ENCODE data around the gene KIF21A. TPM values are rescaled to one million over a fixed set of nuclear protein-coding genes. Genes with fewer than 3 reads are reported as not detected.
A peak's percentile ranks its signal among the peaks of the same experiment; 100 is the strongest.

The KIF21A gene
- total and polyA plus RNA-seq, 2 of the 13 experiments (the other 11 are each of a cell fraction or from before 2014, with no cell fraction given), result 20.6 to 39.7 TPM

DNA sequence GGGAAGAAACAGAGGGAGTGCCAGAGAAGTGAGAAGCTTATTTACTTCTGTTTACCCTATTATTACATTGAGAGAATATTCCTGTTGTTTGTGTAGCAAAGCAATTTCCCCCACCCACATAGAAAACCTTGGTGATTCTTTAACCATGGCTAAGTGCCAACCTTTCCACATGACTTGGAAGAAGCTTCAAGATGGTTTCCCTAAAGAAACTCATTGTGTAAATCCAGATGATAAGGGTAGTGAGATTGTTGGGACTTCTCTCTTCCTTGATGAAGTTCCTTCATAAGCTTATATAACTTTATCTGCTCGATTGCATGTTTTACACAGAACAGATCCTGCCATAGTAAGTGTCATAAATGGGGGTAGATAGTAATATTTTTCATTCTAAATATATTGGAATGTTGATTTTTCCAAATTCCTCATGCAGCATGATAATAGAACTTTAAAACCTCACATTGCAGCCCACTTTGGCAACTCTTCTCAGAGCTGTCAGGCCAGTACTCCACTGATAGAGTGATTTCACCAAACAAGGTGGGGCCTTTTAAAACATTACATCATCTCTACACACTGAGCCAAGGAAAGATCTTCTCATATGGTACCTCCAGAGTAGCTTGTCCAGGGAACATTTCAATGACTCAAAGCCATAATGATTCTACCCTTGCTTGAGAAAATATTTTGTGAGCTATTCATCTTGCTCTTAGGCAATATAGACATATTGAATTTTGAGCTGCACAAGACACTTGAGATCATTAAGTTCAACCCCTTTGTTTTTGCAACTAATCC lies 47.8 kb upstream of the KIF21A start:
- H3K9me3 ChIP-seq (ENCODE audit: low read length), result no peaks in the 10 kb centered on the region
- no peak overlapping the region for H3K9ac ChIP-seq (ENCODE audit: insufficient read depth, low read depth, low read length)
- ATAC-seq (no peak), DNase-seq (ENCODE audit: low spot score) (no peak), FAIRE-seq (no peak)
- no peaks in the 10 kb centered on the region for H3K27me3 ChIP-seq (ENCODE audit: control insufficient read depth in 1 of 2, insufficient read depth in 2 of 2, low read length in 2 of 2)
- TF ChIP-seq, protein P1, sequence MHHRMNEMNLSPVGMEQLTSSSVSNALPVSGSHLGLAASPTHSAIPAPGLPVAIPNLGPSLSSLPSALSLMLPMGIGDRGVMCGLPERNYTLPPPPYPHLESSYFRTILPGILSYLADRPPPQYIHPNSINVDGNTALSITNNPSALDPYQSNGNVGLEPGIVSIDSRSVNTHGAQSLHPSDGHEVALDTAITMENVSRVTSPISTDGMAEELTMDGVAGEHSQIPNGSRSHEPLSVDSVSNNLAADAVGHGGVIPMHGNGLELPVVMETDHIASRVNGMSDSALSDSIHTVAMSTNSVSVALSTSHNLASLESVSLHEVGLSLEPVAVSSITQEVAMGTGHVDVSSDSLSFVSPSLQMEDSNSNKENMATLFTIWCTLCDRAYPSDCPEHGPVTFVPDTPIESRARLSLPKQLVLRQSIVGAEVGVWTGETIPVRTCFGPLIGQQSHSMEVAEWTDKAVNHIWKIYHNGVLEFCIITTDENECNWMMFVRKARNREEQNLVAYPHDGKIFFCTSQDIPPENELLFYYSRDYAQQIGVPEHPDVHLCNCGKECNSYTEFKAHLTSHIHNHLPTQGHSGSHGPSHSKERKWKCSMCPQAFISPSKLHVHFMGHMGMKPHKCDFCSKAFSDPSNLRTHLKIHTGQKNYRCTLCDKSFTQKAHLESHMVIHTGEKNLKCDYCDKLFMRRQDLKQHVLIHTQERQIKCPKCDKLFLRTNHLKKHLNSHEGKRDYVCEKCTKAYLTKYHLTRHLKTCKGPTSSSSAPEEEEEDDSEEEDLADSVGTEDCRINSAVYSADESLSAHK (CRISPR knock-in tag; IDR thresholded peaks at IDR 0.05; ENCODE audit: borderline replicate concordance), result no peak
- TF ChIP-seq, protein P2, sequence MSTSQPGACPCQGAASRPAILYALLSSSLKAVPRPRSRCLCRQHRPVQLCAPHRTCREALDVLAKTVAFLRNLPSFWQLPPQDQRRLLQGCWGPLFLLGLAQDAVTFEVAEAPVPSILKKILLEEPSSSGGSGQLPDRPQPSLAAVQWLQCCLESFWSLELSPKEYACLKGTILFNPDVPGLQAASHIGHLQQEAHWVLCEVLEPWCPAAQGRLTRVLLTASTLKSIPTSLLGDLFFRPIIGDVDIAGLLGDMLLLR (CRISPR knock-in tag; IDR thresholded peaks at IDR 0.05), result no peak
- TF ChIP-seq ATF7 (IDR thresholded peaks at IDR 0.05), result peak; percentile 56
- TF ChIP-seq ATF7 (CRISPR knock-in tag; IDR thresholded peaks at IDR 0.05), result no peak
- TF ChIP-seq ZNF343 (CRISPR knock-in tag; IDR thresholded peaks at IDR 0.05), result no peak
- H3K79me2 ChIP-seq (ENCODE audit: insufficient read depth, low read length), result no peaks in the 10 kb centered on the region
- ChIA-PET POLR2A (no interaction called here), CTCF (ENCODE audit: low intra/inter-chr PET ratio, low total read pairs) (no interaction called here)
- no TSS peak for BruUV-seq (replicated peaks)
- H3K4me3 ChIP-seq (replicated peaks in 1 of 3; ENCODE audit: insufficient read depth in 1 of 3, low read depth in 2 of 3, low read length in 3 of 3), result no peak overlapping the region
- in situ Hi-C loops (cut with HindIII; ENCODE audit: extremely low pct_ligation_motif_present, low pct_unique_long_range_greater_than_20kb), result no loop called here
- no peak overlapping the region for H3K27ac ChIP-seq (ENCODE audit: extremely low read length, insufficient read depth, low read length)
- WGBS (ENCODE audit: low lambda C conversion rate), result 22% methylated on average over 1 of the region's 1 CpG
- no peak overlapping the region for H3K4me2 ChIP-seq (ENCODE audit: low read depth, low read length)
- intact Hi-C loops (cut with micrococcal nuclease; ENCODE audit: unreplicated experiment), result no loop called here
- no peaks in the 10 kb centered on the region for H3K36me3 ChIP-seq (replicated peaks in 1 of 2; ENCODE audit: control insufficient read depth in 1 of 2, insufficient read depth in 2 of 2, low read length in 2 of 2)
- no peaks in the 10 kb centered on the region for H4K20me1 ChIP-seq (ENCODE audit: insufficient read depth, low read length)
- no peak overlapping the region for H2AFZ ChIP-seq (ENCODE audit: low read length)
- no peaks in the 10 kb centered on the region for H3K4me1 ChIP-seq (ENCODE audit: insufficient read depth, low read length)
